GM19035 (cell line): ENCODE measurements around the gene FGF12.

ENCODE experiments used
- ATAC-seq: cut with Tn5 transposase; IDR thresholded peaks from one replicate; pipeline ENCODE4 v1.9.1; 2021; ENCODE audit not compliant: unreplicated experiment

FGF12 gene

DNA sequence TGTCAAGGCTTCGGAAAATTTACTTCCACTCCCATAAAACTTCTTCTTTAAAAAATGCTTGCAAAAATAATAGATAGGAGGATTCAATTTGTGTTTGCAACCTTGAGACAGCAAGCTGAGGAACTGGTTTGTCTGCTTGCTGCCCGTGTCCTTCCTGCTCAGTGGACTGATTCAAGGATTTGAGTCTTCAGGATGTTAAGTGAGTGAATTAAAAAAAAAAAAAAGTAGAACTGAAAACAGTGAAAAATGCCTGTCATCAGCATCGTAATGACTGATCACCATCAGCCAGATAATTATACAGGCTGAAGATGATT, 453.7 kb downstream of the FGF12 start:
- no peak for ATAC-seq

DNA sequence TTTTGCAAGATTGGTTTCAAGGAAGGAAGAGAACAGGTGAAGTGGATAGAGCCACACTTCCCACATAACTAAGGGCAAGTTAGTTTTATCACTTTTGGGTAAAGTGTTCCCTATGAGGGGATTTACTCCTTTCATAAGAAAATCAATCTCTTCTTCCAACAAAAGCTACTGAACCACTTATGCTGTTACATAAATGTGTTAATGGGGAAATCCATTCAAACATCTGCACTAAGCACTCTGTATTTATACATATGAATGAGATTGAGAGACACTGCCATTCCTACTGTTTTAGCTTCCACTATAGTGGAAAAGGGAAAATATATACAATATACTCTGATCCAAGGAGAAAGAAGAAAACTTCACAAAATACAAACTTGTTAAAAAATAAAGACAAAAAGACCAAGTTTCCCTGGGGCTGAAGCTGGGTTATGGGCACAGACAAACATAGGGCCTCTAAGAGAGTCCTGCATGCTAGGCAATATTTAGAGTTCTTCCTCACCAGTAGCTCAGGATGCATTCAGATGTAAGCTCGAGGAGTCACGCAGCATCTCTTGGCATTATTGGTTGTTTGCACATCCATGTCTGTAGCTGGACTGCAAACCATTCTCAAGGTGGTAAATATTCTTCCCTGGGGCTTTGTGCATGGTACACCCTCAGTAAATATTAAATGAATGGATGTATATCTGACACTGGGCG, 454.2 kb downstream of the FGF12 start:
- ATAC-seq: no peak

DNA sequence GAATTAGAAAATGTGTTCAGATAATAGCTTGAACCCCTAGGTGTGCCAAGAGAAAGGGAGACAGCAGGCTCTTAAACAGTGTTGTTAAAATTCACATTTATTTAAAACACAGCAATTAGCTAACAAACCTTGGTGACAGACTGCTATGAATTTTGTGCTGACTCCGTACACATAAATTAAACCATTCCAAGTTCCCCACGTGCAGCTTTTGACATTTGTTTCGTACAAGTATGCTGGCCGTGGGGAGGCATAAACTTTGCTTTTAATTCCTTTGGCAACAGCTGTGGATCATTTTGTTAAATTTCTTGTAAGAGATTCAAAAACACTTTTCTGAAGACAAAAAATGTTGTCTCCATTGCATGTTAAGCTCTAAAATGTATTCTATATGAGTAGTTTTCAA, 465.3 kb downstream of the FGF12 start:
- ATAC-seq: no peak

DNA sequence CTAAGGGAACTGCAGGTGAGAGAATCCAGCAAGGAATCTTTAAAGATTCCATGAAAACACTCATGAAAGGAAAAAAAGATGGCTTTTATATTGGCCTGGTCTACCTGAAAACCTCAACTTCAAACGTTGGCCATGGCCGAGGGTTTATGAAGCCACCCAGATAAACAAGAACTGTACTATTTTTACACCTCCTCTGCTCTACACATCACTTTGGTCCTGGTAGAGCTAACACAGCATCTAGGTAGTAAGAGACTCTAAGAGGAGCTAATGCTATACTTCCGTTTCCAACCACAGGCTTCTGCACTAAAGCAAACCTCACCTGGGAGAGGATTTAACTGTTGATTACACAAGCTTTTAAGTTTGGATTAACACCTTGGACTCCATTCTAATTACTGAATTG, 466.2 kb downstream of the FGF12 start:
- no peak for ATAC-seq

DNA sequence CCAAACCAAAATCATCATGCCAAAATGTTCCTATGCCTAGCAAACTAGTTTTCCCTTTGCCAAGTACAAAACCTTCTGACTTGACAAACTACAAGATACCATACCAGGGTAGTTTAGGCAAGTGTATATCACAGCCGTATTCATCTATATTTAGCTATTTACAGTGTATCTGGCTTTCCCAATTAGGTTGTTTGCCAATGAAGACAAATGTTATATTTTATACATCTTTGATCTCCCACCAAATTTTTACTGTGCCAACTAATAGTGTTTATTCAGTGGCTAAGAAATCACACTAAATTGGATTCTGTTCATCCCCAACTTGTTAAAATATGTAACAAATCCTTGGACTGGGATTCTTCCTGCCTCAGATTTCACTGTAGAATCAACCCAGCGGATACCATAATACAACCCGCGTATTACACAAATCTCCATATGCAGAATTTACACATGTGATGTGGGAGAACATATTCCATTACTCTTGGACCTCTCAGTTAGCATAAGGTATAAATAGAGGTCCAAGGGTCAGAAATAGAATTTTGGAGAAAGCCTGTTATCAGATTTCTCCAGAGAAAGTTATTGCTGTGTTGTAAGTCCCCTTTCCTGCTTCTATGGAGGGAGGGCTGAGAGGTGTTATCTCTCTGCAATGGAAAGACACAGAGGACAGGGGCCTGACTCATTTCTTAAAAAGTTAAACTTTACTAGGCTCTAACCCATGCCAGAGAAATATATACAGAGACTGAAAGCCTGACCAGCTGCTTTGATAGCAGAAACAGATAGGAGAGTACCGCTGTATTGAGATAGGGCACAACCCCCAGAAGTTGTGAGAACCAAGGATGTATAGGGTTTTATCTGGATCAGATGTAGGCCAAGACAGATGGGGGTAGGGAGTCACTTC, 467.0 kb downstream of the FGF12 start:
- ATAC-seq: no peak

DNA sequence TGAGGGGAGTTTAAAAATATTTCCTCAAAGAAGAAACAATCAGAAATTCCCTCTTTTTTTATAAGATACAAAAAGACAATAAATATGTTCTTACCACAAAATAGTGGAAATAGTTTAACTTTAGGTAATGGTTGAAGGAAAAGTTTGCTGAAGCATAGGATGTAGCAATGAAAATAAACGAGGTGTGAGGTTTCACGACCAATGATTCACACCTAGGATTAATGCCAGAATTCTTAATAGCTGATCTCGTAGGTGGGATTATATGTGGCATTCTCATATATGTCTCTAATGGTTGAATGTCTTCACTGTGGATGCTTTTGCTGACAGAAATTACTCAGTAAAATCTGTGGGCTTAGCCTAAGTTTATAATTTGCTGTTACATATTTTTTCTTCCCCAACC, 467.7 kb downstream of the FGF12 start:
- no peak for ATAC-seq

DNA sequence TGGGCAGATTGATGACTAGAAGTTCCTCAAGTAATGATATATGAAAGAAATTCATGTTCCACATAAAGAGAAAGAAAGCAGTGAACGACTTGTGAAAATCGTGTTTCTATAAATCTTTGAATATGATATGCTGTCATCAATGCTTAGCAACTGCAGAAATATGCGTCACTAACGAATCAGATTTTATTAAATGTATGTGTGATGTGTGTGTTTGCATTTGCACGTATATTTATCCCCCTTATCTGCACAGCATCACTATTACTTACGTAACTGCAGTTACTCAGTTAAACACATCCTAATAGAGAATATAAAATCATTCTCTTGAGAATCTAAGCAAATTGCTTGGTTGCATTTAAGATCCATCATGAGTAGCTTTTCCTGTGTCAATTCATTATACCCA, 468.6 kb downstream of the FGF12 start:
- no peak for ATAC-seq

DNA sequence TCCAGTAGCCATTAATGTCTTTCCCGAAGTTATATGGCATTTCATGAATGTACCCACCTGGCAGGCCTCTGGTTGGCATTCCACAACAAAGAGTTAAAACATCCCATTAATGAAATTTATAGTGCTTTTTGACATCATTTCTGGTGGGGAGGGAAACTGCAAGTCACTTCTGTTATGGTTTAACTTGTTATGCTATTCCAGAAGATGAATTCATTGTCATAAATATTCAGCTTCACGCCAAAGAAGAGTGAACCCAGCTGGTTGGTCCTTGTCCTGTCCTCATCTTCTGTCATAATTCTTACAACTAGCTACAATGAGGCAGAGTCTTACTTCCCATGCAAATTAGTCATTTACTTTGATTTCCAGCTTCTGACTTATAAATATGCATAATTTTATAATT, 471.5 kb downstream of the FGF12 start:
- no peak for ATAC-seq

DNA sequence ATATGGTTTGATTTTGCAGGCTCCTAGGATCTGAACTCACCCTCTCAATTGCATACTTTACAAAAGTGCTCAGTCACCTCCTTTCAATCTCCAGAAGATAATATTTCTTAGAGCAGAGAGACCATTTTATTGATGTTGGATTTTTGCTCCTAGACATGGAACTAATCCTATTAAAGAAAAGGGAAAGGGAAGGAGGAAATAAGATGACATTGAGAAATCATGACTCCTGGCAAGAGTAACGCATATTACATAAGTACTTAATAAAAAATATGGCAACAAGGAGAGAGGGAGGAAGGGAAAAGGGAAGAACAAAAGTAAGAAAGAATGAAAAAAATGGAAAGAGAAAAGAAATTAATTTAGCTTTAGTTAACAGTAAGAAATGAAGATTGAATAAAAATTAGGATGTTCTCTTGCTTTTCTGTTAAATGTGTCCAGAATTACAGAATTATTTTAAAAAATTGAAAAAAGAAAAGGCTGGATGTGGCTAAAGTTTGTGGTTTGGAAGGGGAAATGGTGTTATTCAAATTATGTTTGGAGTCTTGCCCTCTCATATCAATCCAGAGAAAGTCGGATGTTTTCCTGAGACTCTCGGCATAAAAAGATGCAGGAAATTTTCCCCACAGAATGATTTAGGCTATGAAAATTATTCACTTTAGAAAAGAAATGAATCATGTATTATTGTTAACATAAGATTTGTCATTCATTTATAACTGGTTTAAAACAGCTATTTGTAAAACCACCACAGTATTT, 474.0 kb downstream of the FGF12 start:
- ATAC-seq: no peak

DNA sequence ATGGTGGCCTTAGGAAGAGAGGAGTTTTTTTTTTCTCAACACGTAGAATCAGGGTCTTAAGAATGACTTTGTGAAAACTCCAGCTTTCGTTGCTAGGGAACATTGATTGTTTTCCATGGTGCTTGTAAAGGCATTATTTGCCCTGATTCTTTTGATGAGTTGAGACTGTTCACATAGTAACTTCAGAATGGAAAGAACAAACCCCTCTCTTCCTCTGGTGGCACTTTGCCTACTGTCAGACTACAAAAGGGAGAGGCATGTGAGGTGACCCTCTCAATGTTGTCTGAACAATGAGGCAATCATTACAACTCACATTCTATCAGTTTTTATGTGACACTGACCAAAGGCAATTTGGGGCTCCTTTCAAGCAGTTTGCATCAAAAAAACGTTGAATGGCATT, 477.8 kb downstream of the FGF12 start:
- no peak for ATAC-seq

DNA sequence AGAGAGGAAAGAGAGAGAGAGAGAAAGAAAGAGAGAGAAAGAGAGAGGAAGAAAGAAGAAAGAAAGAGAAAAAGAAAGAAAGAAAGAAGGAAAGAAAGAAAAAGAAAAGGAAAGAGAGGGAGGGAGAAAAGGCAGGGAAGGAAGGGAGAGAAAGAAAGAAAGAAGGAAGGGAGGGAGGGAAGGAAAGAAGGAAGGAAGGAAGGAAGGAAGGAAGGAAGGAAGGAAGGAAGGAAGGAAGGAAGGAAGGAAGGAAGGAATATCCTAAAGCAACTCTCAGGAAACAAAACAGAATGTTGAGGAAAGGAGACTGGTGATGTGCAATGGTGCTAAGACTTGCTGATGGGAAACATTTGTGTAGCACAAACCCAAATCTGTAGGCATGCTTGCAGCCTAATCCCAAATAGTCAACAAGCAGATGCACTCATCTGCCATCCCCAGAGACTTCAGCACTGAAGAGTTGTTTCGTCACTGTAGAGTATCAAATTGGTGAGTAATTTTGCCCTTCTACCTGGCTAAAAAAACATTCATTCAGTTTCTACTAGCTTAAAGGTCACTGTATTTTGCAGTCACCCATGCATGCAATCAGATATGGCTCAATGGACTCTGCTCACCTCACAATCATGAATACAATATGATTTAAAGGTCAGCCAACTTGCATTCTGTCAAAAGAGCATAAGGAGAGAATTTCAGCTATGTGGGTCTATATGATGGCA, 480.3 kb downstream of the FGF12 start:
- ATAC-seq: no peak

DNA sequence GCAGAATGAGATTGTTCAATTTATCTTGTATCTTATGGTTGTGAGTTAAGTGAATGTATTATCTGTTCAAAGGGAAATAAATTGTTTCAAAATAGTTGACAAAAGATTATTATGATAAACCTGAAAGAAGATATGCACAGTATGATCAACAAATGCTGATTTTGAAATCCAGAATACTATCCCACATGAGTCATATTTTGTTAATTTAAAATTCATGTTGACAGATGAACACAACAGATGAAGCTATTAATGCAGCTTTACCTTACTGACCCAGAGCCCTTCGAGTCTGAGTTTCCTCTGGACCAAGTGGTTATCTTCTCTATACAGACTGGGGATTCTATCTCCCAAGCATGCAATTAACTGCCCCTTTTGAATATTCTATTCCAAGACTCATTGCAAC, 482.8 kb downstream of the FGF12 start:
- no peak for ATAC-seq

DNA sequence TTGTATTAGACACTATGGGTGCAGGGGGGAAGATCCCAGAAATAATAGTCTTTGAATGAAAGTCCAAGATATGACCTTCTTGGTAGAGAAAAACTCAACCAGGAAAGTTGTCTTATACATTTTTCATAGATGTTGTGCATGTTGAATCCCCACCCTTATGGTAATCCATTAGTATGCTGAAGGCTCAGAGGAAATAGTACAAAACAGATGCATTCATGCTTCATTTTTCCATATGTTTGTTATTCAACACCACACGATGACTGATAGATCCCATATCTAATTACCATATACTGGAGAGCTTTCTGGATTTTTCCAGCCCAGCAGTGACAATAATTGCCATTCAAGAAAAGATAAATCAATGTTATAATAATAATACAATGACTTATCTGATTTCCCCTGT, 487.4 kb downstream of the FGF12 start:
- no peak for ATAC-seq

DNA sequence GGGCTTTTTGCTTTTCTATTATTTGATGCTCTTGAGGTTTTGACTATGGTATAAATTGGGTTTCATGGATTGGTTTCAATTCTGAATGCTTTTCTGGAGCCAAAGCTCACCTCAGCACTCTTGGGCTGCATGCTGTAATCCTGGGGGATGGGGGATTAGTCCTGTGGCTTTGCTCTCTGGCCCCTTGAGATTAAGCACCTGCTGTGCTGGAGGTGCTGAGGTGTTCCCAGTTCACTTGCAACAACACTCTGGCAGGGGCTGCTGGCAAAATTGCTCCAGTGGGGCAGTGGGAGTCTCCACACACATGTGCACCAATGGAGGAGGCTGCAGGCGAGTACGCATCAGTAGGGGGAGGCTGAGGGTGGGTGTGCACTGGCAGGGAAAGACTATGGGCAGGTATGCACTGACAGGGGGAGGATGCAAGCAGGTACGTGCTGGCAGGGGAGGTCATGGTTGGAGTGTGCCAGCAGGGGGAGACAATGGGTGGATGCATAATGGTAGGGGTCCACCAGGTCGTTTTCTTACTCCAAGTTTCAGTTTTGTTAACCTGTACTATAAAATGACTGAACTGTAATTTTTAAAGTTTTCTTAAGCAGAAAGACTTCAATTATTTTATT, 489.2 kb downstream of the FGF12 start:
- no peak for ATAC-seq

DNA sequence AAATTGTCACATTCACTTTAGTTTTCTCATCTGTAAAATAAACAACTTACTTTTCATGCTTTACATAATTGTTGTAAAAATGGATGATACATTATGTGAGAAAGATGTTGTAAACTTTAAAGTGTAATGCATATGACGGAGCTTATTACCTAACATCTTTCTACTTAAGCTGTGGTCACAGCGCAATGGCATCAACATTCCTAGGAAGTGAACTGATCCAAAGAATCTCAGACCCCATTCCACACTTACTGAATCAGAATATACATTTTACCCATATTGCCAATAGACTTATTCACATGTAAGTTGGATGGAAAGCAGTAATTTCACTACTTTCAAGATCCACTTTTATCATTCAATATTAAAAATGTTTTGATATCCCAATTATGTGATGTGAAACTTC, 497.5 kb downstream of the FGF12 start:
- ATAC-seq: no peak

DNA sequence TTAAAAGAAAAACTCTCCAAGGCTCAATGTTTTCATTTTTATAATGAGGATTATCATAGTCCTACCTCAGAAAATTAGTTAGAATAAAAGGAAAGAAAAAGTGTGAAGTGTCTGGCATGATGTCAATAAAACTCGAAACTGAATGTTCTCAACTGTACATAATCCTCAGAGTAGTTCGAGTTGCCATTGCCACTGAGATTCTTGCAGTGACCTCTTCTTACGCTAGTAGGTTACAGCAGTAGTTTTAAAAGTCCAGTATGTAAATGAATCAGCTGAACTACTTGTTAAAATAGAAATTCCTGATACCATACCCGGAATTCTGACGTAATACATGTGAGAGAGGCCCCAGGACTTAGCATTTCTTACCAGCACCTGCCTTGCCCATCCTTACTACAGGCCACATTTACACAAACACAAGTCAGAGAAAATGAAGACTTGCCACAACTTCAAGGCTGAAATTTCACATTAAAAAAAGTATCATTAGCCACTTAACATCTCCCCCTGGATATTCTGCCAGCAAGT, 502.6 kb downstream of the FGF12 start:
- ATAC-seq: no peak

DNA sequence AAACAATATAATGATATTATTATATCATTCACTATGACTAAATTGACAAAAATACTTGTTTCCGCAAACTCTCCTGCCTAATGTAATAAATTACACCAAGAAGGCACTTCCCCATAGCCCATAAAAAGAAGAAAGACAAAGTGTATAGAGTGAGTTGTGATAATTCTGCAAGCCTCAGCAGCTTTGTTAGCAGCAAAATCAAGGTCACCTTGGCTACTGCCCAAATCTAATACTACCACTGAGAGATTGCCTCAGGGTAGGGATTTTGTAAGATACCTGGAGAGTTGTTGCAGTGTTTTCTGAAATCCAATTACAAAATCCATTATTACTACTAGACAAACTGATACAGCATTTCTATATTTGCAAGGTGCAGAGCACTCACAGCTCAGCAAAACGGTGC, 503.5 kb downstream of the FGF12 start:
- ATAC-seq: no peak

DNA sequence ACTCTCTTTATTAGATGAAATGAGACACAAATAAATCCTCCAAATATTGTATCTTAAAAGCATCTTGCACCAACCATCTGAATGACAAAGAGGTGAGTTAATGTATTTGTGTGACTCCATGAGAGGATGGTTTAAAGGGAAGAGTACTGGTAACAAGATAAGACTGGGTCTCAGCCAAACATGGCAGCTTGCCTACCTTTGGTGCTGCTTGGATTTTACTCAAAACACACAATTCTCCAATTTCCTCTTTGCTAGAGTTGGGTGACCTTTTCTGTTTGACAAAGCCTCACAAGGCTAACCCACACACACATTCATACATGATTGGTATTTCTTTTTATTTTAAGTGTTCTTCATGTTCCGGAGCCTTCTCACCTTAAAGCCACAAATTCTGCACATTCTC, 506.4 kb downstream of the FGF12 start:
- no peak for ATAC-seq

DNA sequence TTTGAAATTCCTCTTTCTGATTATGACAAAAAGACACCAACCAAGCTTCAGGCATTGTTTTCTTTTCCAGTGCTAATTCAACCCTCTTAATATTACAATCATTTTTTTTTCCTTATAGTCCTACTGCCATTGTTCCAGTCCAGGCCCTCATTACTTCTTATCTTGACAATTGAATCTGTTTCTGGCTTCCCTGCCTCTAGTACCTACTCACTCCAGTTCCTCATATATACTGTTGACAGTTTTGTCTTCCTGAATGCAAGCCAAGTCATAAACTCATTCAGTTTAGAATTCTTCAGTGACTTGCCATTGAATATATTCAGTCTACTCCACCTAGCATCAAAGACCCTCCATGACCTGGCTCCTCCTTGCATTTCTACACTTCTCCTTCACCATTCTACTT, 507.4 kb downstream of the FGF12 start:
- no peak for ATAC-seq

DNA sequence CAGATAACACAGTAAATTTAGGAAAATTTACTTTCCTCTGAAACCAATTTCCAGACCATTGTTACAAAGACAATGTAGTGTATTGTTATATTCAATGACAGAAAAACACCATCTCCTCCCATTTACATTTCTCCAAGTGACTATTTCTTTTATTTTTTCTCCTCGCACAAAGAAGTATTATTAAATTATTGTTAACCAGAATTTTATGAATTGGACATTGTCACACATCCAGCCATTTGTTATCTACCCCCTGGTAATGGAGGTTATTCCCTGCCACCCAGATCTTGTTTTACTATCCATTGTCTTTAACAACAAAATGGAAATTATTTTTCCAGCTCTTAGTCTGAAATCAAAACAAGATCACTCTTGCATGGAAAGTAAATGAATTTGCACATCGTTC, 511.3 kb downstream of the FGF12 start:
- no peak for ATAC-seq

DNA sequence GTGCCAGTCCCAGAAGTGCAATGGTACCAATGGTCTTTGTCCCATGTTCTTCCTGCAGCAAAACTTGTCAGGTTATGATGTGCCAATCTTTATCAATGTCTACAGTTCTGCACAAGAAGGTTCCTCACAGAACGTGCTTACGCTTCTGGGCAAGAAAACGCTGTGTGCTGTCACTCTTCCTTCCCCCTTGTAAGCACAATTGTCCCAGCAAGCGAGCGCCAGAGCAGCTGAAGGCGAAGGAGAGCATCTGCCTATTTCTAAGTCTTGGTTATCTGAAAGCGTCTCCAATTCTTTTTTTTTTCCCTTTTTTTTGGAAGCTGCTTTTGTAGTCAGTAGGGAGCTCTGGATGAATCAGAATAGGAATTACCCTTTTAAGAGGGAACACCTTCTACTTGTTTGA, 514.4 kb downstream of the FGF12 start:
- ATAC-seq: no peak
